GM19193 (cell line): Measurements from ENCODE around the gene ELOVL1.

Source experiments
- POLR2A ChIP-seq: IDR thresholded peaks from 4 replicates; pipeline ENCODE4 v1.6.1; 2011; ENCODE audit not compliant: insufficient read depth, insufficient read length; ENCODE audit errors: extremely low read depth

The ELOVL1 gene

DNA sequence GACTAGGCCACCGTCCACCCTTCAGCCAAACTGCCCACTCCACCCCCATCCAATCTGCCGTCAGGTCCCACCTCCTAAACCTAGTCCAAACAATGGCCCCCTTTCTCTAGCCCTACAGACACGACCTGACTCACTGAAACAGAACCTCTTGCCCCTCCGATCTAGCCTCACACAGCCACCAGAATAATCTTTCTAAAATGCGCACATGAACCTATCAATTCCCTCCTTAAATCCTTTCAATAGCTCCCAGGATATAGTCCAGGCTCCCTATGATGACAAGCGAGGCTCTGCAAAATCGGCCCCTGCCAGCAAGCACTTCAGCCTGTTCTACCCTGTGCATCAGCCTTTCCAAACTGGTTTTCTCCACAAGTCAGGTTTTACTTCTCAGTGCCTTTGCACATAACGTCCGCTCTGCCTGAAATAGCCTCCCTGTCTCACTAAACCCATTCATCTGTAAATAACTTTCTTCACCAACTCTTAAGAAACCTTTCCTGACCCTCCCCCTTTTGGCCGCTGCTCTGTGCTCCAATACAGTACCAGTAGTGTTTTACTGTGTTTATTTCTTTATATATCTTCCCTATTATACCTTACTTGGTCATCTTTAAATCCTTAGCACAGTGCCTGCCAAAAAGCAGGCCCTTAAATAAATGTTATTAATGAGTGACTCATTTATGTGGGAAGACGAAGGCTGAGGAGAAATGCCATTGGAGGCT is 18.1 kb downstream of the ELOVL1 start:
- no peak for TF ChIP-seq POLR2A

- TF ChIP-seq POLR2A, result peak; percentile 57
These were observed 18.8 kb downstream of the ELOVL1 start for GRCh38 chr1:43348809-43349593.

- TF ChIP-seq POLR2A, result no peak
These were observed 19.4 kb downstream of the ELOVL1 start for GRCh38 chr1:43348343-43348808.

- TF ChIP-seq POLR2A, result no peak
These were observed 21.2 kb downstream of the ELOVL1 start for GRCh38 chr1:43346636-43347035.

GRCh38 chr1:43345120-43345519 is 22.7 kb downstream of the ELOVL1 start:
- TF ChIP-seq POLR2A, result no peak

DNA sequence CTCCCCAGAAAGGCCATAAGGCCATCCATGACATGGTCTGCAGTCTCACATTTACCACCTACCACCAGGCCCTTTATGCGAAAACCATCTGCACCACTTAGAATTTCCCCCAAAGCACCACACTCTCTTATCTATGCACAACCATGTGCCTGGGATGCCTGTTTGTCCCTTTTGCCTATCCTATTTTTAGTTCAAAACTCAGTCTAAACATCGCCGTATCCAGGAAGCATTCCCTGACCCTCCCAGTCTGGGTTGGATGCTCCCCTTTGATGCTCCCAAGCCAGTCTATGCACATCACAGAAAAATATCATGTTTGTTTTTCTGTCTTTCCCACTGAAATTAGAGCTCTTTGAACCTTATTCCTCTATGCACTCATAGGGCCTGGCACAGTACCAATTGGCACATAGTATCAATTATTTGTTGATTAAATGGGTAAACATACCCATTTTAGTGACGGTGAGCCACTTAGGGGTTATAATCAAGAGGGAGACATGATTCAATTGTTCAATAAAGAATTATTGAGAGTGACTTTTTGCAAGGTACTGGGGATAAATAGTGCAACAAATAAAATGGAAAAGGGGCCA is 23.5 kb downstream of the ELOVL1 start:
- TF ChIP-seq POLR2A, result no peak

DNA sequence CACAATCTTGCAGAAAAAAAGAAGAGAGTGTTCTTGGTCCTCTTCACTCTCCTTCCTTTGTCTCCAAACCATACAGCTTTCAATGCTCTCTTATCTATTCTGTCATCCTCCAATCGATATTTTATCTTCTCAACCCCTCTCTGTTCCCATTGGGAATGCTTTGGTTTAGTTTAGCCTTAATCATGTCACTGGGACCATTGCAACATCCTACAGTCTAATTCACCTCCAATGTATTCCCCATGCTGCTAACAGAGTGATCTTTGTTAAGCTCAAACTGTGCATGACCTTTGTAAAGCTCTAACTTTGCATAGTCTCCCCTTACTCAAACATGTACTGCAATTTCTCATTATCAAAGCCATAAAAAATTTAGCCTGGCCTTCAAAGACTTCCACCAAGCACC is 27.3 kb downstream of the ELOVL1 start:
- TF ChIP-seq POLR2A, result no peak

DNA sequence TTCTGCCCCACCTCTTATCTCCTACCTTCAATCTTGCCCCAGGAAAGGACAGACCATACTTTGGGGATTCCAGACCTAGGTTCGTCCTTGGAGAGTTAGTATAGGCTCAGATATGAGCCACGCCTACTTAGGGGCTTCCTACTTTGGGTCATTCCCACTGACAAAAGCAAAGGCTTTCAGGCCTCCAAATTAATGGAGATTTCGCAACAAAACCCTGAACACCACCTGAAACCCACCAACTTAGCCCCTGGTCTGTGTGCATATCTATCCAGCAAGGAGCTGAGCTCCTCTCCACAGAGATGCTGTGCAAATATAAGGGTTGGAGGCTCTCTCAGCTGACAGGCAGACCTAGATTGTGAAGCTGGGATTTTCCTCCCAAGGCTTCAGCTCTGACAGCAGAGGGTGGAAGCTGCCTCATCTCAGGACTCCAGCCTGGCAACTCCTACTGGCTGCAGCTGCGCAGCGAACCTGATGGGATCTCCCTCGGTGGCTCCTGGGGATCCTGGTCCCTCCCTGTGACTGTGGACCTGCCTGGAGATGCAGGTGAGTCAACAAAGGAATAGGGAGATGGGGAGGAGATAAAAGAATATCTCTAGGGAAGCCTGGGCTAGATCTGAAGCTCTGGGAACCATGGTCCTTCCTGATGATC is 28.1 kb downstream of the ELOVL1 start:
- no peak for TF ChIP-seq POLR2A

DNA sequence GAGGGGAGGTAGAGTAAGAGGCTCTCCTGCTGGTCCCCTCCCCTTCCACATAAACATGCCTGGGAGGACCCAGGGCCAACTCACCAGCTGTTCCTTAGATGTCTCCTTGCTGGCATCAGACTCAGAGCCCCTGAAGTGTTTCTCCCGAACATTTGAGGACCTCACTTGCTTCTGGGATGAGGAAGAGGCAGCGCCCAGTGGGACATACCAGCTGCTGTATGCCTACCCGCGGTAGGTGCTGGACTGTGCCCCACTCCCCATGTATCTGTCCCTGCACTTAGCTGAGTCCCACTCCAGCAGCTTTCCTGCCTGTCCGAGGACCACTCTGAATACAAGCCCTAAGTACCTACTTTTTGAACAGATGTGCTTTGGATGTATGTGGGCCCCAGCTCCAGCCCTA is 29.8 kb downstream of the ELOVL1 start:
- no peak for TF ChIP-seq POLR2A

DNA sequence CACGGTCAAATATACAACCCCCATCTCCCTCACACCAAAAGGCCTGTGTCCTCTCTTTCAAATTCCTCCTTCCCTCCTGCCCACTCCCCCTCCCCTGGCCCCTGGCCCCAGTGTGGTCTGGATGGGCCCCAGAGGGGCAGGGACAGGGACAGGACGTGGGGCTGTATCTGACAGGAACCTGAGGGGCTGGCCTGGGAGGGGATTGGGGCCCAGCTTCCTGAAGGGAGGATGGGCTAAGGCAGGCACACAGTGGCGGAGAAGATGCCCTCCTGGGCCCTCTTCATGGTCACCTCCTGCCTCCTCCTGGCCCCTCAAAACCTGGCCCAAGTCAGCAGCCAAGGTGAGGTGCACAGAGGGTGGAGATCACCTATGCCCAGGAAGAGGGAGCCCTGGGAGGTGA is 30.2 kb downstream of the ELOVL1 start, which contains the start of gene MPL:
MPL (plus strand) TSS at position 231 of the 400 bp plus-strand sequence; CDS start at position 262, 31 bp downstream.
- TF ChIP-seq POLR2A, result no peak

GRCh38 chr1:43334453-43335205 is 33.2 kb downstream of the ELOVL1 start:
- TF ChIP-seq POLR2A, result no peak

DNA sequence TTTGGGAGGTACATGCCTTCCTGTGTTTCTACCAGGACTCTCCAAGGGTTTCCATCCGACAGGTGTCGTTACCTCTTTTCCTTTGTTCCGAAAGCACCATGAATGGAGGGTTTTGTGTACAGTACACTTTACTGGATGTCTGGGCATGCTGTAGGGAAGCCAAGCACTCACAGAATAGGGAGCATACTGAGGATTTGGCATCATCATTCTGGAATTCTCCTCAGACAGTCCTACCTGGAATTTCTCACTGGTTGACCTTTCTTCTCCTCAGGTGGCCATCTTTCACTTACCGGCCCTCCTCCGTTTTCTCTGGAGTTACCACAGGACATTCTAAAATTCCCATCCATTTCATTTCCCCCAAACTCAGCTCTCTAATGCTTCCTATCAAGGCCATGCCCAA is 36.1 kb downstream of the ELOVL1 start:
- TF ChIP-seq POLR2A, result no peak

- TF ChIP-seq POLR2A, result no peak
These were observed 37.6 kb downstream of the ELOVL1 start for GRCh38 chr1:43329995-43330751.
